ENCODE results near the gene PEF1. TPM values are rescaled to one million over a fixed set of nuclear protein-coding genes. Genes with fewer than 3 reads are reported as not detected.

PEF1 gene
- total and polyA plus RNA-seq, 2 experiments from 2014 or later, result 71.3 to 97.5 TPM

- no peak for DNase-seq
- H2AFZ ChIP-seq, result no peak overlapping the region
Measured at GRCh38 chr1:31669786-31670592, 25.3 kb upstream of the PEF1 start.

GRCh38 chr1:31669433-31669785 is 24.7 kb upstream of the PEF1 start:
- no peak for TF ChIP-seq EZH2 (IDR thresholded peaks at IDR 0.05; ENCODE audit: insufficient read depth, poor library complexity, severe bottlenecking)
- no peak for TF ChIP-seq EZH2phosphoT487 (IDR thresholded peaks at IDR 0.05; ENCODE audit: insufficient read depth, low read depth)
- no peak for DNase-seq
- no peak overlapping the region for H2AFZ ChIP-seq
- no peak overlapping the region for H3K4me3 ChIP-seq
- in situ Hi-C loops (cut with MboI), result loop anchor here (25.0 kb wide), 1 partner anchor 293 kb away; no protein-coding TSS in a partner anchor
- H3K36me3 ChIP-seq (ENCODE audit: low read depth), result no peaks in the 10 kb centered on the region; the same call in 1 of the 2 replicates
- no peak overlapping the region for H3K27ac ChIP-seq
- no peaks in the 10 kb centered on the region for H3K27me3 ChIP-seq (replicated peaks; ENCODE audit: insufficient read depth)
- H3K9me3 ChIP-seq (ENCODE audit: low read depth), result no peaks in the 10 kb centered on the region
- H3K9me2 ChIP-seq (ENCODE audit: insufficient read depth), result no peaks in the 10 kb centered on the region
- H3K79me2 ChIP-seq (ENCODE audit: insufficient read depth), result no peaks in the 10 kb centered on the region
- H4K20me1 ChIP-seq (ENCODE audit: insufficient read depth), result no peaks in the 10 kb centered on the region
- H3K9ac ChIP-seq, result no peak overlapping the region
- WGBS, 2 experiments (ENCODE audit: low coverage in 1 of 2, low lambda C conversion rate in 2 of 2, missing lambda C conversion rate in 2 of 2), result 89 to 99% methylated on average over 7 of the region's 7 CpGs
- no peaks in the 10 kb centered on the region for H3F3A ChIP-seq (ENCODE audit: insufficient read depth)
- H3K4me1 ChIP-seq (ENCODE audit: insufficient read depth), result no peaks in the 10 kb centered on the region
- no peak overlapping the region for H3K4me2 ChIP-seq (ENCODE audit: unreplicated experiment)

More at GRCh38 chr1:31669786-31670592, 25.3 kb upstream of the PEF1 start:
- no peaks in the 10 kb centered on the region for H3F3A ChIP-seq (ENCODE audit: insufficient read depth)
- H3K27me3 ChIP-seq (replicated peaks; ENCODE audit: insufficient read depth), result no peaks in the 10 kb centered on the region
- no peaks in the 10 kb centered on the region for H3K4me1 ChIP-seq (ENCODE audit: insufficient read depth)
- 67 to 73% methylated on average over 27 to 30 of the region's 30 CpGs for WGBS, 2 experiments (ENCODE audit: low coverage in 1 of 2, low lambda C conversion rate in 2 of 2, missing lambda C conversion rate in 2 of 2)
- no peak overlapping the region for H3K4me3 ChIP-seq
- TF ChIP-seq EZH2 (IDR thresholded peaks at IDR 0.05; ENCODE audit: insufficient read depth, poor library complexity, severe bottlenecking) (no peak), EZH2phosphoT487 (IDR thresholded peaks at IDR 0.05; ENCODE audit: insufficient read depth, low read depth) (no peak)
- H3K9me2 ChIP-seq (ENCODE audit: insufficient read depth), result no peaks in the 10 kb centered on the region
- no peak overlapping the region for H3K4me2 ChIP-seq (ENCODE audit: unreplicated experiment)
- no peaks in the 10 kb centered on the region for H3K9me3 ChIP-seq (ENCODE audit: low read depth)
- H3K27ac ChIP-seq, result no peak overlapping the region
- H4K20me1 ChIP-seq (ENCODE audit: insufficient read depth), result no peaks in the 10 kb centered on the region
- H3K79me2 ChIP-seq (ENCODE audit: insufficient read depth), result no peaks in the 10 kb centered on the region
- no peaks in the 10 kb centered on the region; the same call in 1 of the 2 replicates for H3K36me3 ChIP-seq (ENCODE audit: low read depth)
- no peak overlapping the region for H3K9ac ChIP-seq
- in situ Hi-C loops (cut with MboI), result loop anchor here (25.0 kb wide), 1 partner anchor 292 kb away; no protein-coding TSS in a partner anchor

GRCh38 chr1:31668303-31668883 is 23.7 kb upstream of the PEF1 start:
- H3K4me2 ChIP-seq (ENCODE audit: unreplicated experiment), result no peak overlapping the region
- no peak for TF ChIP-seq EZH2phosphoT487 (IDR thresholded peaks at IDR 0.05; ENCODE audit: insufficient read depth, low read depth)
- no peak for TF ChIP-seq EZH2 (IDR thresholded peaks at IDR 0.05; ENCODE audit: insufficient read depth, poor library complexity, severe bottlenecking)
- no peak overlapping the region for H2AFZ ChIP-seq
- H3K36me3 ChIP-seq (ENCODE audit: low read depth), result no peaks in the 10 kb centered on the region; the same call in 1 of the 2 replicates
- H3K79me2 ChIP-seq (ENCODE audit: insufficient read depth), result no peaks in the 10 kb centered on the region
- no peak overlapping the region for H3K4me3 ChIP-seq
- no peak overlapping the region for H3K27ac ChIP-seq
- no peaks in the 10 kb centered on the region for H3K9me2 ChIP-seq (ENCODE audit: insufficient read depth)
- no peaks in the 10 kb centered on the region for H3K9me3 ChIP-seq (ENCODE audit: low read depth)
- H4K20me1 ChIP-seq (ENCODE audit: insufficient read depth), result no peaks in the 10 kb centered on the region
- no peaks in the 10 kb centered on the region for H3F3A ChIP-seq (ENCODE audit: insufficient read depth)
- no peaks in the 10 kb centered on the region for H3K4me1 ChIP-seq (ENCODE audit: insufficient read depth)
- in situ Hi-C loops (cut with MboI), result loop anchor here (25.0 kb wide), 1 partner anchor 294 kb away; no protein-coding TSS in a partner anchor
- 72 to 77% methylated on average over 10 to 11 of the region's 11 CpGs for WGBS, 2 experiments (ENCODE audit: low coverage in 1 of 2, low lambda C conversion rate in 2 of 2, missing lambda C conversion rate in 2 of 2)
- no peaks in the 10 kb centered on the region for H3K27me3 ChIP-seq (replicated peaks; ENCODE audit: insufficient read depth)
- DNase-seq, result no peak
- no peak overlapping the region for H3K9ac ChIP-seq

- H3F3A ChIP-seq (ENCODE audit: insufficient read depth), result no peaks in the 10 kb centered on the region
- H3K9me2 ChIP-seq (ENCODE audit: insufficient read depth), result no peaks in the 10 kb centered on the region
- no peak for TF ChIP-seq EZH2phosphoT487 (IDR thresholded peaks at IDR 0.05; ENCODE audit: insufficient read depth, low read depth)
- TF ChIP-seq EZH2 (IDR thresholded peaks at IDR 0.05; ENCODE audit: insufficient read depth, poor library complexity, severe bottlenecking), result no peak
- no peaks in the 10 kb centered on the region; the same call in 1 of the 2 replicates for H3K36me3 ChIP-seq (ENCODE audit: low read depth)
- no peak overlapping the region for H3K4me2 ChIP-seq (ENCODE audit: unreplicated experiment)
- in situ Hi-C loops (cut with MboI), result loop anchor here (25.0 kb wide), 1 partner anchor 295 kb away; no protein-coding TSS in a partner anchor
- H3K79me2 ChIP-seq (ENCODE audit: insufficient read depth), result no peaks in the 10 kb centered on the region
- H3K27me3 ChIP-seq (replicated peaks; ENCODE audit: insufficient read depth), result no peaks in the 10 kb centered on the region
- H3K9ac ChIP-seq, result no peak overlapping the region
- H3K9me3 ChIP-seq (ENCODE audit: low read depth), result no peaks in the 10 kb centered on the region
- DNase-seq, result no peak
- H3K27ac ChIP-seq, result no peak overlapping the region
- H3K4me1 ChIP-seq (ENCODE audit: insufficient read depth), result no peaks in the 10 kb centered on the region
- H4K20me1 ChIP-seq (ENCODE audit: insufficient read depth), result no peaks in the 10 kb centered on the region
- H2AFZ ChIP-seq, result no peak overlapping the region
- 69 to 71% methylated on average over 18 to 19 of the region's 19 CpGs for WGBS, 2 experiments (ENCODE audit: low coverage in 1 of 2, low lambda C conversion rate in 2 of 2, missing lambda C conversion rate in 2 of 2)
- H3K4me3 ChIP-seq, result no peak overlapping the region
Measured at GRCh38 chr1:31667065-31667785, 22.5 kb upstream of the PEF1 start.
